ENCODE data around the gene ARFGAP2.

DNA sequence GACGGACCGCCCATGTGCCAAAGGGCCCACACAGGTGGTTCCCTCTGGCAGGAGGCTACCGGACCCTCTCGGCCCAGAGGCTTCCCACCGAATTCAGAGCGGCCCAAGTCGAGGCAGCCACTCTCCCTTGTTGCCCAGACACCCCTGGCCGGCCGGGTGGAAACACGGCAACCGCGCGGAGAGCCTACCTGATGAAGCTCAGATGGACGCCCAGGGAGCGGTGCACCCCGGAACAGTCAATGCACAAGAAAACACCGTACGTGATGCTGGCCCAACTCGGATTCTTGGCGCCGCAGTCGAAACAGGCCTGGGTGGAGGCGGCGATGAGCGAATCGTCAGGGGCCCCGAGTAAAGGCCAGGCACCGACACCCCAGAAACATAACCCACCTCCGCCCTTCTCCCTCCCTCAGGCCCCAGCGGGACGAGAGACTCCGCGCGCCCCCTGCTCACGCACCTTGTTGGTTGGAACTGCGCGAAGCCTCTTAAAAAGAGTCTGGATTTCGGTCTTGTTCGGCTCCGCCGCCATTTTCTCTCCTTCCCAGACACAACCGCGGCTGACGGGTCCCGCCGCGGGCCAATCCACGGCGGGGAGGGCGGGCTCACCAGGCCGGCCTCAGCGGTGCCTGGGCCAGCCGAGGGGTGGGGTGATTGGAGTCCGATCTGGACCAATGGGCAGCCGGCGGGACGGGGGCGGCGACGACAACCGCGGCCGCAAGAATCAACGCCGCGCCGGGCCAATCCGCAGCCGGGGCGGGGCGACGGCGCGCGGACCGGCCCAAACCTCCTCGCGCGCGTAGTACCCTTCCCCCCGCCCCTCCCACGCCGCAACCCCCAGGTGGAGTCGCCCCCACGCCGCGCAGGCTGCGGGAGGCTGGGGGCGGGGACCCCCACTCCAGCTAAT is at the start of gene ARFGAP2:
- TF ChIP-seq SIN3A (IDR thresholded peaks at IDR 0.05; ENCODE audit: borderline replicate concordance, low read depth, low read length) (peak; percentile 41; the same call in 1 of the 2 replicates), TEAD4 (IDR thresholded peaks at IDR 0.05; ENCODE audit: borderline replicate concordance, insufficient read depth) (no peak), CTCF (IDR thresholded peaks at IDR 0.05) (no peak), ZBTB33 (IDR thresholded peaks at IDR 0.05; ENCODE audit: borderline replicate concordance, low read depth) (no peak)
- TF ChIP-seq, protein P1, sequence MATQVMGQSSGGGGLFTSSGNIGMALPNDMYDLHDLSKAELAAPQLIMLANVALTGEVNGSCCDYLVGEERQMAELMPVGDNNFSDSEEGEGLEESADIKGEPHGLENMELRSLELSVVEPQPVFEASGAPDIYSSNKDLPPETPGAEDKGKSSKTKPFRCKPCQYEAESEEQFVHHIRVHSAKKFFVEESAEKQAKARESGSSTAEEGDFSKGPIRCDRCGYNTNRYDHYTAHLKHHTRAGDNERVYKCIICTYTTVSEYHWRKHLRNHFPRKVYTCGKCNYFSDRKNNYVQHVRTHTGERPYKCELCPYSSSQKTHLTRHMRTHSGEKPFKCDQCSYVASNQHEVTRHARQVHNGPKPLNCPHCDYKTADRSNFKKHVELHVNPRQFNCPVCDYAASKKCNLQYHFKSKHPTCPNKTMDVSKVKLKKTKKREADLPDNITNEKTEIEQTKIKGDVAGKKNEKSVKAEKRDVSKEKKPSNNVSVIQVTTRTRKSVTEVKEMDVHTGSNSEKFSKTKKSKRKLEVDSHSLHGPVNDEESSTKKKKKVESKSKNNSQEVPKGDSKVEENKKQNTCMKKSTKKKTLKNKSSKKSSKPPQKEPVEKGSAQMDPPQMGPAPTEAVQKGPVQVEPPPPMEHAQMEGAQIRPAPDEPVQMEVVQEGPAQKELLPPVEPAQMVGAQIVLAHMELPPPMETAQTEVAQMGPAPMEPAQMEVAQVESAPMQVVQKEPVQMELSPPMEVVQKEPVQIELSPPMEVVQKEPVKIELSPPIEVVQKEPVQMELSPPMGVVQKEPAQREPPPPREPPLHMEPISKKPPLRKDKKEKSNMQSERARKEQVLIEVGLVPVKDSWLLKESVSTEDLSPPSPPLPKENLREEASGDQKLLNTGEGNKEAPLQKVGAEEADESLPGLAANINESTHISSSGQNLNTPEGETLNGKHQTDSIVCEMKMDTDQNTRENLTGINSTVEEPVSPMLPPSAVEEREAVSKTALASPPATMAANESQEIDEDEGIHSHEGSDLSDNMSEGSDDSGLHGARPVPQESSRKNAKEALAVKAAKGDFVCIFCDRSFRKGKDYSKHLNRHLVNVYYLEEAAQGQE (IDR thresholded peaks at IDR 0.05; ENCODE audit: low read depth, low read length), result 0 out of 2 replicates have a peak, but pooled peaks have one; percentile 5

Measured in SK-N-SH (cell line).